ENCODE results near the gene ENPP3. TPM values are rescaled to one million over a fixed set of nuclear protein-coding genes. Genes with fewer than 3 reads are reported as not detected.

The ENPP3 gene
- total RNA-seq, 1 donor from 2014 or later = 0.14 TPM

- peak; percentile 99 for DNase-seq (ENCODE audit: low read depth, low spot score)
- Mint-ChIP-seq H3K4me1 (peaks cover 26% of the 10 kb centered on the region), H3K36me3 (ENCODE audit: low read depth) (no peaks in the 10 kb centered on the region), H3K9me3 (no peaks in the 10 kb centered on the region), H3K4me3 (peak within 1 kb of the TSS; percentile 94), H3K27me3 (ENCODE audit: low read depth) (peaks cover 4% of the 10 kb centered on the region), H3K27ac (ENCODE audit: unreplicated experiment) (peak within 1 kb of the TSS; percentile 95)
- TF ChIP-seq CTCF (conservative IDR thresholded peaks at IDR 0.05) = peak; percentile 94
These were observed 9.1 kb upstream of the ENPP3 start, which contains the start of gene MED23 for GRCh38 chr6:131627724-131628682. MED23 (minus strand) TSS chr6:131628242; CDS start chr6:131628049, 193 bp downstream.

GRCh38 chr6:131628726-131629125, 8.4 kb upstream of the ENPP3 start:
- Mint-ChIP-seq H3K36me3 (ENCODE audit: low read depth) (no peaks in the 10 kb centered on the region), H3K4me1 (peaks cover 26% of the 10 kb centered on the region), H3K27ac (ENCODE audit: unreplicated experiment) (no peak overlapping the region), H3K9me3 (no peaks in the 10 kb centered on the region), H3K4me3 (peak overlapping the region; percentile 94), H3K27me3 (ENCODE audit: low read depth) (peaks cover 4% of the 10 kb centered on the region)
- no peak for TF ChIP-seq CTCF (conservative IDR thresholded peaks at IDR 0.05)
- no peak for DNase-seq (ENCODE audit: low read depth, low spot score)

DNA sequence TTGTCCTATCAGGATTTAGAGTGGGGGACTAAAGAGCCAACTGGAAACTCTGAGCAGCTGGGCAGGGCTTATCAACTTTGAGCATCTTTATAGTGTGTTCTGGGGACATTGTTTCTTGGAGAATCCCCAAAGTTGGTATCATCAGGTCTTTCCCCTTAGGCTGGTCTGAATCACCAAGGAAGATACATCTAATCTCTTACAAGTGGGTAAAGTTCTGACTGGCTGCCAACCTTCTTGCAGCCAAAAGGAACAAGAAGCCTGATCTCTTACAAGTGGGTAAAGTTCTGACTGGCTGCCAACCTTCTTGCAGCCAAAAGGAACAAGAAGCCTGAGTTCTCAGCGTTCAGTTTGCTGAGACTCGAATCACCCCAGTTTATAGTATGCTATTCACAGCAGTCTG, 7.5 kb upstream of the ENPP3 start:
- peaks cover 4% of the 10 kb centered on the region for H3K27me3 Mint-ChIP-seq (ENCODE audit: low read depth)
- no peak for TF ChIP-seq CTCF (conservative IDR thresholded peaks at IDR 0.05)
- no peaks in the 10 kb centered on the region for H3K36me3 Mint-ChIP-seq (ENCODE audit: low read depth)
- no peak overlapping the region for H3K4me3 Mint-ChIP-seq
- H3K27ac Mint-ChIP-seq (ENCODE audit: unreplicated experiment) = no peak overlapping the region
- DNase-seq (ENCODE audit: low read depth, low spot score) = no peak
- H3K9me3 Mint-ChIP-seq = no peaks in the 10 kb centered on the region
- H3K4me1 Mint-ChIP-seq = peaks cover 26% of the 10 kb centered on the region

- no peak for TF ChIP-seq CTCF (conservative IDR thresholded peaks at IDR 0.05)
- H3K9me3 Mint-ChIP-seq = no peaks in the 10 kb centered on the region
- H3K4me1 Mint-ChIP-seq = peaks cover 25% of the 10 kb centered on the region
- H3K27ac Mint-ChIP-seq (ENCODE audit: unreplicated experiment) = no peak overlapping the region
- H3K4me3 Mint-ChIP-seq = no peak overlapping the region
- H3K27me3 Mint-ChIP-seq (ENCODE audit: low read depth) = peaks cover 4% of the 10 kb centered on the region
- H3K36me3 Mint-ChIP-seq (ENCODE audit: low read depth) = no peaks in the 10 kb centered on the region
- DNase-seq (ENCODE audit: low read depth, low spot score) = no peak
These were observed 5.3 kb upstream of the ENPP3 start for GRCh38 chr6:131631625-131632289.

DNA sequence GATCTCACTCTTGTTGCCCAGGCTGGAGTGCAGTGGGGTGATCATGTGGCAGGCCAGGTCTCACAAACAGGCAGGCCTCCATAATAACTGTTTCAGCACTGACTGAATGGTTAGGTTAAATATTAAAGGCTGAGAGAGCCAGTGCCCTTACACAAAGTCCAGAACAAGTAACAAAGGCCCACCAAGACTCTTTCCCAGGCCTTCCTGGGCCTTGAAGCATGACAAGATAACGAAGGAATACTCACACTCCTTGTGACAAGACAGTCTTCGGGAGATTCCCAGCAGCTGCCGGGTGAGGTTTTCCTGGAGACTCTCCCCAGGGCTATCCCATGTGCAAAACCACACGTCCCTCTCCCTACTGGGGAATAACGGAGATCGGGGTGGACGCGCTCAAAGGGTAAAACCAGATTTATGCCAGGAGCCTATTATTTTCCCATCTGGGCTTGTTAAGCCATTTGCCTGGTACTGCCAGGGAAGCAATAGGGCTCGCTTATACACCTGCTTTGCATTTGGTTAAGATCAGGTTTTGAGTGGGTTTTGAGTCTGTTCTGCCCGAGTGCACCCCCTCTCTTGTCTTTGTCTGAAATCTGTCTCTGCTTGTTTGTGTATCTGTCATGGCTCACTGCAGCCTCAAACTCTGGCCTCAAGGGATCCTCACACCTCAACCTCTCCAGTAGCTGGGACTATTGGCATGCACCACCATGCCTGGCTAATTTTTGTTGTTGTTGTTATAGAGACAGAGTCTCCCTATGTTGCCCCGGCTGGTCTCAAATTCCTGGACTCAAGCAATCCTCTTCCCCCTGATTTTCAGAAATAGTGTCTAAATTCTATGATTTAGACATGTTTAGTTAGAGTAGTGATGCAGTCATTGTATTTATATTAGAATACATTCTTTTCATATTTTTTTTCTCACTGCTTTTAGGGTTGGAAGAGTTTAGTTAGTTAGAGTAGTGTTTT, 1.4 kb upstream of the ENPP3 start:
- peaks cover 6% of the 10 kb centered on the region for H3K27me3 Mint-ChIP-seq (ENCODE audit: low read depth)
- no peak for TF ChIP-seq CTCF (conservative IDR thresholded peaks at IDR 0.05)
- no peak for DNase-seq (ENCODE audit: low read depth, low spot score)
- no peak overlapping the region for H3K4me3 Mint-ChIP-seq
- H3K4me1 Mint-ChIP-seq = peaks cover 4% of the 10 kb centered on the region
- H3K36me3 Mint-ChIP-seq (ENCODE audit: low read depth) = no peaks in the 10 kb centered on the region
- H3K27ac Mint-ChIP-seq (ENCODE audit: unreplicated experiment) = no peak overlapping the region
- no peaks in the 10 kb centered on the region for H3K9me3 Mint-ChIP-seq

Data from neural crest cell (in vitro differentiated cells).